ENCODE measurements around the gene PRIMA1. TPM values are rescaled to one million over a fixed set of nuclear protein-coding genes. Genes with fewer than 3 reads are reported as not detected.

The PRIMA1 gene
- total RNA-seq, 1 experiment from 2014 or later = 2.3 TPM

GRCh38 chr14:93709249-93709648 lies 79.0 kb downstream of the PRIMA1 start:
- peaks cover 20 to 21% of the 10 kb centered on the region in 2 experiments for H3K4me1 Mint-ChIP-seq
- Histone ChIP-seq H3K23me2 (ENCODE audit: insufficient read length, low read depth, low read length, poor library complexity, severe bottlenecking) (no peaks in the 10 kb centered on the region), H4K20me1 (ENCODE audit: control insufficient read depth, insufficient read depth, insufficient read length) (no peaks in the 10 kb centered on the region), H2AFZ (ENCODE audit: low read length) (no peak overlapping the region), H3T11ph (ENCODE audit: low read length) (no peak overlapping the region), H3K4ac (ENCODE audit: low read depth, low read length) (no peak overlapping the region), H3K23ac (ENCODE audit: insufficient read length, low read depth, low read length) (no peak overlapping the region), H3K4me2 (ENCODE audit: insufficient read depth, insufficient read length, low read length) (no peak overlapping the region), H3K9me3 (ENCODE audit: control insufficient read depth, low read depth, low read length) (no peaks in the 10 kb centered on the region), H2AK5ac (ENCODE audit: insufficient read length, low read length) (no peak overlapping the region), H2BK120ac (ENCODE audit: low read depth, low read length, poor library complexity, severe bottlenecking) (no peak overlapping the region), H3K27me3 (ENCODE audit: insufficient read depth, low read length) (no peaks in the 10 kb centered on the region), H3K56ac (ENCODE audit: insufficient read length, low read depth, low read length) (no peak overlapping the region), H3K79me1 (ENCODE audit: insufficient read depth, low read depth, low read length, poor library complexity, severe bottlenecking) (no peaks in the 10 kb centered on the region), H4K8ac (replicated peaks; ENCODE audit: insufficient read length, low read depth, low read length) (no peak overlapping the region), H3K27ac (ENCODE audit: insufficient read length, low read depth, low read length) (no peak overlapping the region), H2BK20ac (ENCODE audit: low read depth, low read length, poor library complexity, severe bottlenecking) (no peak overlapping the region), H3K79me2 (ENCODE audit: insufficient read depth, low read length) (no peaks in the 10 kb centered on the region), H4K91ac (ENCODE audit: insufficient read length, low read depth, low read length) (no peak overlapping the region), H2BK5ac (ENCODE audit: insufficient read length, low read length) (no peak overlapping the region), H3K14ac (ENCODE audit: insufficient read depth, low read length) (no peak overlapping the region), H3K4me1 (ENCODE audit: insufficient read depth, low read length) (no peaks in the 10 kb centered on the region; the same call in 1 of the 2 replicates), H2BK12ac (ENCODE audit: insufficient read length, low read depth, low read length) (no peak overlapping the region), H4K5ac (ENCODE audit: insufficient read length, low read depth, low read length) (no peak overlapping the region), H3K9ac (ENCODE audit: extremely low read depth, insufficient read length, low read length) (no peak overlapping the region), H2BK15ac (ENCODE audit: low read depth, low read length) (no peak overlapping the region), H3K18ac (ENCODE audit: insufficient read length, low read depth, low read length) (no peak overlapping the region)
- H3K27me3 Mint-ChIP-seq (ENCODE audit: low read depth) = no peaks in the 10 kb centered on the region; the same call in 1 of the 2 replicates
- H3K27ac Mint-ChIP-seq = no peak overlapping the region
- no CpG with 5 or more reads among the region's 4 CpGs for WGBS (ENCODE audit: extremely low coverage, insufficient read length, low lambda C conversion rate)
- DNase-seq = no peak
- TF ChIP-seq, protein P1, sequence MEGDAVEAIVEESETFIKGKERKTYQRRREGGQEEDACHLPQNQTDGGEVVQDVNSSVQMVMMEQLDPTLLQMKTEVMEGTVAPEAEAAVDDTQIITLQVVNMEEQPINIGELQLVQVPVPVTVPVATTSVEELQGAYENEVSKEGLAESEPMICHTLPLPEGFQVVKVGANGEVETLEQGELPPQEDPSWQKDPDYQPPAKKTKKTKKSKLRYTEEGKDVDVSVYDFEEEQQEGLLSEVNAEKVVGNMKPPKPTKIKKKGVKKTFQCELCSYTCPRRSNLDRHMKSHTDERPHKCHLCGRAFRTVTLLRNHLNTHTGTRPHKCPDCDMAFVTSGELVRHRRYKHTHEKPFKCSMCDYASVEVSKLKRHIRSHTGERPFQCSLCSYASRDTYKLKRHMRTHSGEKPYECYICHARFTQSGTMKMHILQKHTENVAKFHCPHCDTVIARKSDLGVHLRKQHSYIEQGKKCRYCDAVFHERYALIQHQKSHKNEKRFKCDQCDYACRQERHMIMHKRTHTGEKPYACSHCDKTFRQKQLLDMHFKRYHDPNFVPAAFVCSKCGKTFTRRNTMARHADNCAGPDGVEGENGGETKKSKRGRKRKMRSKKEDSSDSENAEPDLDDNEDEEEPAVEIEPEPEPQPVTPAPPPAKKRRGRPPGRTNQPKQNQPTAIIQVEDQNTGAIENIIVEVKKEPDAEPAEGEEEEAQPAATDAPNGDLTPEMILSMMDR (conservative IDR thresholded peaks at IDR 0.05) = no peak
- H3K4me3 Mint-ChIP-seq = no peak overlapping the region
- H3K9me3 Mint-ChIP-seq = no peaks in the 10 kb centered on the region
- H3K36me3 Mint-ChIP-seq (ENCODE audit: insufficient read depth in 1 of 3, low read depth in 3 of 3) = no peaks in the 10 kb centered on the region; a peak in 1 of 7 replicates

All from H9 (cell line).